Nucleus accumbens (tissue), 56 donors: Measurements from ENCODE around the gene SSBP2.
"Not testable (repeated sequence)": the region's sequence is repeated elsewhere in the genome, so short reads cannot be mapped to it uniquely, and the experiment has no call there.

Experiments
- DNase-seq, 56 donors: peaks; one replicate each; lab custom pipeline; 2025; lab: John Stamatoyannopoulos, UW

Gene SSBP2

DNA sequence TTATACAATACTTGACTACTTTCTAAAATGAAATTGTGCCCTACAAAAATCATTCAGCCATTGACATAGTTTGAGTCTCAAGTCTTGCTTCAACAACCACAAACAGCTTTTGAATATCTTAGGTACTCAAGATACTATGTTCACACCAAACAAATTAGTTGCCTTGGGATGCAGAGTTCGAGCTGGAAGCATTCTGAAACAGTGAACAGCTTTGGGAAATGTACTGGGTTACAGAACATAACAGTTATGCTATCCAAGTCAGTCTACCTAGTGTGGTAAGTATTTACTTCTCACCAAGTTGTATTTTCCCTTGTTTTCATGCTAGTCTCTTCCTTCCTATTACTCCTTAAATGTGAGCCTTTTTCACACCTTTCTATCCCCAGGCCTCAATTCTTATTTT, 143.2 kb downstream of the SSBP2 start:
- DNase-seq, result no peak

DNA sequence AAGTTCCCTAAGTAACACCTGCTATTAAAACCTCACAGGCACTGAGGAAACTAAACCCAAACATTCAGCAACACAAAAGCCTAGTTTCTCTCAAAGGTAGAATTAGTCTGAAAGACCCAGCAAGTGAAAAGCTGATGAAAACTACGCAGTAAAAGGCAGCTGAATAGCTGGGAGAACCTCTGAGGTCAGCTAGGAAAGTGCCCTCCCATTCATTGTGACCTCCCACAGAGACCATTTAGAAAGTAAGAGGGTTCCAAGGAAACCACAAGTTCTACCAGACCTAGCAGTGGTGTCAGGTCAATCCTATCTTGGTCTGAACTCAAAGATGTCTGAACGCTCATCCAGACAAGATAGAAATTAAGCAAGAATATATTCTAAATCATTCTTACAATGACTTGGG, 144.7 kb downstream of the SSBP2 start:
- no peak for DNase-seq

DNA sequence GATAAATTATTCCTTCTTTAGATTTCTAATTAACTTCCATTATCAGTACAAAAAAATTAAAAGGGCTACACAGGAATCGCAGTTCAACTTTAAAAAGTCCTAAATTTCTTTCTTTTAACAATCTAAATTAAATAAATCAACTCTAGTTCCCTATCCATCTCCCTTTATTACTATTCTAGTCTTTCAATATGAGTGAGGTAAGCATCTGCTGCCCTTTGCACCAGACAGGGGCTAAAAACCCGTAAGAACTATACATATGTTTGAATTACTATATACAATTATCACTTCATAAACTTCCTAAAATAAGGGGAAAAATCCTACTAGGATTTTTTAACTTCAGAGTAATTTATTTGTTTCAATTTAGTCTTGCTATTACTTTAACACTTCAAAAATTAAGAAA, 145.6 kb downstream of the SSBP2 start:
- no peak for DNase-seq

DNA sequence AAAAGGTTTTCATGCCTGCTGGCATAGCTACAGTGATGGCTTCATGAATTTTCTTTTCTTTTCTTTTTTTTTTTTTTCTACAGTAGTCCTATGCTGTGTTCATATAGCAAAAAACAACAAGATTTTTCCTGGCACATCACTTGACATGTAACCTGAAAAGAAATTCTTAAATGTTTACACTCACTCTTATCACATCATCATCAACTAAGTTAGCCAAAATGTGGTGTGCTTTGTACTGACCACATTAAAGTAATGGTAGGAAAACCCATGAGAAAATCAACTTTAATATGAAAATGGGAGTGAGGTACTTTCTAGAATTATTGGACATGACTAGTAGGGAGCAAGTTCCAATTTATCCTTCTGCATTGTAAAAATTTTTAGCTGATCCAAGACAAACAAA, 146.7 kb downstream of the SSBP2 start:
- DNase-seq, result no peak

- DNase-seq, result no peak
Measured at GRCh38 chr5:81601919-81602318, 149.0 kb downstream of the SSBP2 start.

DNA sequence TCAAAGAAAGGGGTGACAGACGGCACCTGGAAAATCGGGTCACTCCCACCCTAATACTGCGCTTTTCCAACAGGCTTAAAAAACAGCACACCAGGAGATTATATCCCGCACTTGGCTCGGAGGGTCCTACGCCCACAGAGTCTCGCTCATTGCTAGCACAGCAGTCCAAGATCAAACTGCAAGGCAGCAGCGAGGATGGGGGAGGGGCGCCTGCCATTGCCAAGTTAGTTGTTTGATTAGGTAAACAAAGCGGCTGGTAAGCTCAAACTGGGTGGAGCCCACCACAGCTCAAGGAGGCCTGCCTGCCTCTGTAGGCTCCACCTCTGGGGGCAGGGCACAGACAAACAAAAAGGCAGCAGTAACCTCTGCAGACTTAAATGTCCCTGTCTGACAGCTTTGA, 158.8 kb downstream of the SSBP2 start:
- DNase-seq, result not testable (repeated sequence)

GRCh38 chr5:81590498-81591384, 160.2 kb downstream of the SSBP2 start:
- DNase-seq, result no peak

GRCh38 chr5:81579262-81579924, 171.5 kb downstream of the SSBP2 start:
- no peak for DNase-seq

GRCh38 chr5:81577091-81577490, 173.8 kb downstream of the SSBP2 start:
- DNase-seq, result no peak

GRCh38 chr5:81575924-81576323, 175.0 kb downstream of the SSBP2 start:
- DNase-seq, result no peak

DNA sequence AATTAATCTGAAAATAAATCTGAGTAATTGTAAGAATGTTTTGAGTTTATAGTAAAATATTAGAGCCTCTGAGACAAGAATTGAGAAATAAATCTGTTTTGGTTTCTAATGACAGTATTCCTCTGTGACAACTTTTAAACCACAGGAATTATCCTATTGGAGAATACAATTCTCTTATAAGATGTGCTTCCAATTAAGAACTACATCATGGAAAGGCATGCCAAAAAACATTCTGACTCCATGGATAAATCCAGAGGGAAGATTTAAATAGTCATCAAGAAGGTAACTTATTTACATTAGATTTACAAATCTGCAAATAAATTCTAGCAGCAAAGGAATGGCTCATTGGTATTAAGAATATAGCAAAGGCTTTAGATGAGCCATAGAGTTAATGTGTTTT, 178.7 kb downstream of the SSBP2 start:
- no peak for DNase-seq

- no peak for DNase-seq
Measured at GRCh38 chr5:81558188-81558587, 192.7 kb downstream of the SSBP2 start.

DNA sequence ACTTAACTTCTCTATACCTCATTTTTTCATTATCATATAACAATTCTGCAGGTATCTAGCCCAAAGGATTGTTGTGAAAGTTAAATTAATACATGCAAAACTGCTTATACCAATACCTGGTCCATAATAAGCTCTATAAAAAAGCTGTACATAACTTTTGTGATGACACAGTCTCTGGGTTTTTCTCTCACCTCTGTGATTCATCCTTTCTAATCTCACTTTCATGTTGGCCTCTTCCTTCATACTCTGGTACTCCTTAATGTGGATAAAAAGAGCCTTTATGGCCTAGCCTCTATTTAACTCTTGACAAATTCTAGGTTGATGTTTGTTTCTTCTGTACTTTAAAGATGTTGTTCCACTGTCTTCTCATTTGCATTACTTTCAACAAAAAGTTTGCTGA, 194.1 kb downstream of the SSBP2 start:
- DNase-seq, result no peak

DNA sequence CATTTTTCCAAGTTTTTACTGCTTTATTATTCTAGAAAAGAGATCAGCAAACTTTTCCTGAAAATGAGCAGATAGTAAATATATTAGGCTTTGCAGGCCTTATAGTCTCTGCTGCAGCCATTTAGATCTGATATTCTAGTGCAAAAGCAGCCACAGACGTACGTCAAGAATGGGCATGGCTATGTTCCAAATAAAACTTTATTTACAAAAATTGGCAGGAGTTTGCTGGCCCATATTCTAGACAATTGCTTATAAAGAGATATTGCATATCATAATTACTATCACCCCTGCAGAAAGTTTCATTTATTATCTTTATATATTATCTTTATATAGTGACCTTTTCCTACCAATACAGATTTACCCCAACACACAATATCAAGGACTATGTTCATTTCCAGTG, 195.0 kb downstream of the SSBP2 start:
- no peak for DNase-seq

DNA sequence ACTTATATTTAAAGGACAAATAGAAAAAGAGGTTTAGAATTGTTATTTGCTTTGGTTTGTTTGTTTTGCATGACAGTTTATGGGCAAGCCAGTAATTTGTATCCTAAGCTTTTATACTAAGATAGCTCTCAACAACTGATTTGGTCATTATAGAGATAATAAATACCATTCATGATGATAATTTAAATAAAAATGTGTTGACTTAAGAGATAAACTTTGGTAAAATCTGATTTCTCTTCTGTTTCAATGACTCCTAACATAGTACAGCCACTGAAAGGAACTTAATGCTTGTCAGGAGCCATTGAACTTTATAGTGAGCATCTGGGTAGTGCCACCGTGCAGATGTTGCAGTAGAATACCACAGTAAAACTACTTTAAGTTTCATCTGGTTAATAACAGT, 196.2 kb downstream of the SSBP2 start:
- no peak for DNase-seq

DNA sequence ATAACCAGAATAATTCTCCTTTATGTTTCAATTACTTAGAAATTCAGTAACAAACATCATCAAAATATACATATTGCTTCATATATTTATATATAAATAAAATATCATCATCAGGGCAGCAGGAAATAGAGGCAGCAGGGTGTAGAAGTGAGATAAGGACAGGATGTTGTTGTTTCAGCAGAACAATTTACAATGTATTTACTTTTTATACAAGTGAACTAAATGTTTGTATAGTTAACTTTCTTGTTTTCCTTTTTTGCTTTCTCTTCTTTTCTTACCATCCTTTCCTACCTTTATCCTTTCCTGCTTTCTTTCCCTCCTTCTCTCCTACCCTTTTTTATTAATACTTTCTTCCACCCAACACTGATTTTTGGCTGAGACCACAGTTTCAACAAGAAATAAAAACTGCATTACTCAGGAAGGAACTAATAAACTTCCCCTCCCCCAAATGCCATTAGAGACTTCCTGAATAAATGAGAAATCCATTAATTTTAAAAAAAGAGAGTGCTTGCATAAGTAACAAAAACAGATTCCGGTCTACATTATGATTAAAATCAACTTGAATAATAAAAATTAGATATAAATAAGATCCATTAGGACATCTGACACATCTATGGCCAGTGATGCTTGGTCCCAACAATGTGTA, 197.2 kb downstream of the SSBP2 start:
- DNase-seq, result no peak

GRCh38 chr5:81552852-81553566, 197.9 kb downstream of the SSBP2 start:
- no peak for DNase-seq

DNA sequence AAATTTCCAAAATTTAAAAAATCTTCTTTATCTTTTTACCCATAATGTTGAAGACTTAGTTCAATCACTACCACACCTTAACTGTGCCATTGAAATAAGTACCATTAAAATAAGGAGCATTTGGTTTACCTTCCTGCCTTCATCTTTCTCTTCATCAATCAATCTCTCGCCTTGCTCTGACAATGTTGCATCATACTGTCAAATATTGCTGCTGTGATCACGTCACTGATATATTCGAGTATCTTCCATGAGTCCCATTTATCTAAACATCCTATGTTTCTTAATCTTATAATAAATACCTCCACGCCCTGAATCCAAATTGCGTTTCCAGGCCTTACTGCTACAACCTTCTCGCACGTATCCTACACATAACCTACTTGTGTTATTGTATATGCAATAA, 201.8 kb downstream of the SSBP2 start:
- no peak for DNase-seq

DNA sequence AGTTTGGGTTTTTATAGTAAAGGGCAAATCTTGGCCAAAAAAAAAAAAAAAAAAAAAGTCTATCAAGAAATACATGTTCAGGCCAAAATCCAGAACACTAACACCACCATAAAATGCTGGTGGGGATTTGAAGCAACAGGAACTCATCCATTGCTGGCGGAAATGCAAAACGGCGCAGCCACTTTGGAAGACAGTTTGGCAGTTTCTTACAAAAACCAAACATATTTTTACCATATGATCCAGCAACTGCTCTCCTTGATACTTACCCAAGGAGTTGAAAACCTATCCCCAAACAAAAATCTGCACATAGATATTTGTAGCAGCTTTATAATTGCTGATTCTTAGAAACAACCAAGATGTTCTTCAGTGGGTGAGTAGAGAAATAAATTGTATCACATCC, 203.9 kb downstream of the SSBP2 start:
- DNase-seq, result no peak

- DNase-seq, result no peak
Measured at GRCh38 chr5:81545911-81546310, 205.0 kb downstream of the SSBP2 start.
